Panc1 (cell line): ENCODE results near the gene AMBRA1. TPM values are rescaled to one million over a fixed set of nuclear protein-coding genes. Genes with fewer than 3 reads are reported as not detected.

Experiments used
- ATAC-seq: fragments of 200-7000 bp; cut with Tn5 transposase; 2 replicates; pipeline ENCODE4 v1.9.1; 2020; ENCODE audit warnings: mild to moderate bottlenecking, moderate library complexity
- BruUV-seq: library from RNA; stranded (reverse); fragments of 400-500 nt; replicated peaks from 2 replicates; lab custom pipeline; 2021; lab: Mats Ljungman, UMichigan
- CTCF ChIA-PET: fragments of 300-600 bp; sonication (Branson Sonifier 250); formaldehyde crosslinking; loops from one replicate; lab custom pipeline; 2022; ENCODE audit warnings: antibody characterized with exemption; lab: Charles Lee
- POLR2A ChIA-PET: fragments of 300-600 bp; sonication (Branson Sonifier 250); formaldehyde crosslinking; loops from one replicate; lab custom pipeline; 2022; ENCODE audit warnings: antibody characterized with exemption; lab: Charles Lee
- DNase-seq: peaks from one replicate; pipeline ENCODE4 v3.0.0-alpha.2; 2010; ENCODE audit warnings: low read depth, low spot score
- H3K27ac ChIP-seq: 2 replicates; pipeline ENCODE4 v1.5.1; 2011; ENCODE audit warnings: mild to moderate bottlenecking, low read length, inconsistent platforms
- H3K27me3 ChIP-seq: fragments of 200-500 bp; sonication (Bioruptor generic); 2 replicates; pipeline ENCODE4 v1.6.0; 2014; ENCODE audit warnings: low read length, inconsistent platforms; ENCODE audit not compliant: control insufficient read depth, insufficient read depth
- H3K36me3 ChIP-seq: fragments of 200-500 bp; sonication (Bioruptor generic); 2 replicates; pipeline ENCODE4 v1.5.1; 2014; ENCODE audit warnings: inconsistent platforms, mild to moderate bottlenecking, low read length, moderate library complexity; ENCODE audit not compliant: control insufficient read depth, insufficient read depth
- H3K4me1 ChIP-seq: 2 replicates; pipeline ENCODE4 v1.5.1; 2011; ENCODE audit warnings: inconsistent platforms, mild to moderate bottlenecking, low read length, moderate library complexity; ENCODE audit not compliant: control insufficient read depth, insufficient read depth
- H3K4me3 ChIP-seq, 2 experiments: 2 replicates each; pipeline ENCODE4 v1.5.1; 2011 to 2012; ENCODE audit warnings: low read depth in 2 of 2, low read length in 2 of 2, mild to moderate bottlenecking in 2 of 2, inconsistent platforms in 1 of 2, moderate library complexity in 1 of 2
- H3K9me3 ChIP-seq: fragments of 200-500 bp; sonication (Bioruptor generic); 2 replicates; pipeline ENCODE4 v1.5.1; 2014; ENCODE audit warnings: low read depth, mild to moderate bottlenecking, inconsistent platforms, low read length, moderate library complexity; ENCODE audit not compliant: control insufficient read depth, insufficient read depth
- CTCF ChIP-seq: fragments of 450-650 bp; IDR thresholded peaks from 2 replicates; pipeline ENCODE4 v1.5.1; 2017; ENCODE audit warnings: mild to moderate bottlenecking
- POLR2AphosphoS5 ChIP-seq: IDR thresholded peaks from 2 replicates; pipeline ENCODE4 v1.6.1; 2012; ENCODE audit warnings: mild to moderate bottlenecking, low read depth, low read length, moderate library complexity
- REST ChIP-seq, 2 experiments: IDR thresholded peaks; 2 replicates each; pipeline ENCODE4 v1.6.1; 2011 to 2012; ENCODE audit warnings: low read depth in 2 of 2, control low read depth in 1 of 2, low read length in 1 of 2, mild to moderate bottlenecking in 1 of 2, moderate library complexity in 1 of 2; ENCODE audit not compliant: insufficient read depth in 1 of 2
- SIN3A ChIP-seq: IDR thresholded peaks from 2 replicates; pipeline ENCODE4 v1.6.1; 2012; ENCODE audit warnings: low read depth, mild to moderate bottlenecking, low read length, moderate library complexity, borderline replicate concordance; ENCODE audit not compliant: insufficient read depth
- TCF7L2 ChIP-seq: IDR thresholded peaks from 2 replicates; pipeline ENCODE4 v1.6.1; 2011; ENCODE audit warnings: mild to moderate bottlenecking, low read depth, low read length, inconsistent platforms
- in situ Hi-C: cut with HindIII; loops from 2 replicates; pipeline ENCODE4 v1.10.0; 2016; ENCODE audit warnings: low sequenced_read_pairs, low pct_unique_long_range_greater_than_20kb
- intact Hi-C: fragments of 100-400 bp; cut with micrococcal nuclease; formaldehyde crosslinking; loops from one replicate; pipeline ENCODE4 v1.10.0; 2022; ENCODE audit not compliant: unreplicated experiment
- total RNA-seq: library from RNA; stranded (reverse); gene quantifications from one replicate; pipeline ENCODE4 v1.2.1, GENCODE V29; 2021; ENCODE audit not compliant: unreplicated experiment

AMBRA1 gene
- total RNA-seq, 1 experiment from 2014 or later, result 40.0 TPM

DNA sequence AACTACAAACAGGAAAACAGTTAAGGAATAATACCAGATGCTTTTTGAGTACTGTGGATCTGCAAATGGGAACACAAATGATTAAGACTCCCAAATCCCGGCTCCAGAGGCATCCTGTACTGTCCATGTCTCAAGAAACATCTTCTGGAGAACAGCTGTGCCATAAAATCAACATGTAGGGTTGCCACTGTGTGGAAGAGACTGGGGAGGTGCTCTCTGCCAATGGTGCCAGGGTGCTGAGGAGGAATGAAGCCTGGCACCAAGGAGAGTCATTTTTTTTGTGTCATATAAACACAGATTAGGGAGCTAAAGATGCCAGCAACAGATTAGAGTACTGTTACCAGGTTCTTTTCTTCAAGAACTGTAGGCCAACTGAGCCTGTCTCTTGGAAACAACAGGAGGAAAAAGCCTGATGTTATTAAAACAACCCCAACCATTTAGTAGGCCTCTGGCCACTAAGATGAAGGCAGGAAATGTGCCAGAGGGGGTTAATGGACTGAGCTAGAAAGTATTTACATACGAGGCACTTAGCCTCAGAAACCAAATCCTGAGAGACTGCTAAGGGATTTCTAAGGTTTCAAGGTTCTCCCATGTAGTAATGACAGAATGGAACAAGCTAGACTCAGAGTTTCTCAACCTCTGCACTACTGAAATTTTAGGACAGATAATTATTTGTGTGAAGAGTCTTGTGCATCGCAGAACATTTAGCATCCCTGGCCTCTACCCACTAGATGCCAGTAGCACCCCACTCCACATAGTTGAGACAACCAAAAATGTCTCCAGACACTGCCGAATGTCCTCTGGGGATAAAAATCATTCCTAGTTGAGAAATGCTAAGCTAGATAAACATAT, 147.7 kb downstream of the AMBRA1 start:
- CTCF ChIA-PET, result interaction anchor here (0.6 kb wide), 1 partner anchor 398 kb away, joined by 4 read pairs; no protein-coding TSS in a partner anchor
- TF ChIP-seq POLR2AphosphoS5 (no peak), CTCF (peak; percentile 21)
- Histone ChIP-seq H3K9me3 (no peaks in the 10 kb centered on the region), H3K4me3 (no peak overlapping the region), H3K4me1 (no peaks in the 10 kb centered on the region), H3K27me3 (no peaks in the 10 kb centered on the region), H3K36me3 (no peaks in the 10 kb centered on the region), H3K27ac (no peak overlapping the region)
- in situ Hi-C loops (no loop called here), intact Hi-C loops (no loop called here)
- POLR2A ChIA-PET, result no interaction called here
- DNase-seq, result no peak
- ATAC-seq, result no peak
- BruUV-seq, result no TSS peak

DNA sequence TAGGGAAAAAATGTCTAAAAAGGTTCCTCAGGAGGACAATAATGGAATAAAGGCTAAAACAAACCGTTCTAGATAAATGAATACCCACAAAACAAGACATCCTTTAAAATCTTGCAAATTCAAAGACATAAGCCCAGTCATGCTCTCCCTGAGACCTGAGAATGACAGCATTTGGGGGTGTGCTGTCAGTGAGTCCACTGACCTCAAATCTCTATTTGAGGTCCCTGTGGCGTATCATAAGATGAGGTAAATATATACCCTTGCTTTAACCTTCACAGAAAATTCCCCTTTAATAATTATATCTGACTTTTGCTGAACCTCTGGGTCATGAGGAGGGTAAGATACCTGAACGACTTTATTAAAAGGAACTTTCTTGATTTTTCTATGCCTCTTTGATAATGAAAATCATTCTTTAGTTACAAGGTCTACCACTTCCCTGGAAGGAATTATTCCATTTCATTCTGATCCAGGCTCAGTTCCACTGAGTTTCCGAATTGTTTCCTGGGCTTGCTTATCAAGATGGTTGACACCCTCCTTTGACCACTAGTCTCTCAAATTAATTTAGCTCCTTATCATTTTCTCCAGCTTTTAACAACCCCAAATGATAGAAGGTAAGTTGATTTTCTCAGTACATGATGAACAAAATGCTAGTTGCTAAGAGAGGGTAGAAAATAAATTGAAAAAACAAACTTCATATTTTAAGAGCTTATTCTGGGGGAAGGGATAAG, 148.5 kb downstream of the AMBRA1 start:
- BruUV-seq, result no TSS peak
- CTCF ChIA-PET, result no interaction called here
- in situ Hi-C loops, result no loop called here

More for the DNA sequence above, 148.5 kb downstream of the AMBRA1 start:
- H3K27me3 ChIP-seq, result no peaks in the 10 kb centered on the region
- H3K4me3 ChIP-seq, result no peak overlapping the region
- intact Hi-C loops, result no loop called here
- H3K4me1 ChIP-seq, result no peaks in the 10 kb centered on the region
- no peaks in the 10 kb centered on the region for H3K36me3 ChIP-seq
- POLR2A ChIA-PET, result no interaction called here
- H3K27ac ChIP-seq, result no peak overlapping the region
- no peak for TF ChIP-seq TCF7L2
- TF ChIP-seq CTCF, result no peak
- TF ChIP-seq POLR2AphosphoS5, result no peak
- TF ChIP-seq SIN3A, result no peak
- no peak for TF ChIP-seq REST (IDR thresholded peaks at IDR 0.05; ENCODE audit: insufficient read depth in 1 of 2, low read depth in 2 of 2, low read length in 1 of 2)
- no peak for ATAC-seq
- no peak for DNase-seq
- H3K9me3 ChIP-seq, result no peaks in the 10 kb centered on the region
